GM12878 (cell line): Measurements from ENCODE around the gene PLCB4. TPM values are rescaled to one million over a fixed set of nuclear protein-coding genes. Genes with fewer than 3 reads are reported as not detected.

Source experiments
- BCL11A ChIP-seq: IDR thresholded peaks from 2 replicates; pipeline ENCODE4 v1.6.1; 2011; ENCODE audit warnings: low read depth, low read length
- BMI1 ChIP-seq: fragments of 450-650 bp; IDR thresholded peaks from 2 replicates; pipeline ENCODE4 v1.6.1; 2016; ENCODE audit warnings: mild to moderate bottlenecking, moderate library complexity, borderline replicate concordance
- BRCA1 ChIP-seq: IDR thresholded peaks from 2 replicates; pipeline ENCODE4 v1.6.1; 2011; ENCODE audit warnings: low read depth, low read length, improper control_type of control experiment
- POU2F2 ChIP-seq: IDR thresholded peaks from 3 replicates; pipeline ENCODE4 v1.6.1; 2011; ENCODE audit warnings: low read depth, mild to moderate bottlenecking, low read length, borderline replicate concordance
- RUNX3 ChIP-seq: IDR thresholded peaks from 2 replicates; pipeline ENCODE4 v1.6.1; 2012; ENCODE audit warnings: low read length, inconsistent platforms
- ZNF384 ChIP-seq: IDR thresholded peaks from 2 replicates; pipeline ENCODE4 v1.6.1; 2012; ENCODE audit warnings: low read depth, mild to moderate bottlenecking, low read length, improper control_type of control experiment, borderline replicate concordance
- polyA plus RNA-seq, 11 experiments: library from polyadenylated mRNA; depleted of rRNA in 4 of 11; unstranded in 6 of 11; stranded (reverse) in 5 of 11; fragments of >200 nt; fragmentation: Nextera tagmentation in 4 of 11; fragmentation: Illumina TruSeq in 1 of 11; extraction: Ambion mirVana in 4 of 11; extraction: Trizol in 1 of 11; gene quantifications; 1 replicate in 1 of 11; 2 replicates in 10 of 11; pipeline versions ENCODE4 v1.2.1 to v1.2.3, GENCODE V29; 2011 to 2016; ENCODE audit warnings: inconsistent platforms in 2 of 11, missing spikeins in 2 of 11, low read depth in 1 of 11
- total RNA-seq, 4 experiments: library from RNA; depleted of rRNA in 3 of 4; stranded (reverse); fragments of >200 nt in 3 of 4; fragmentation: Illumina TruSeq in 1 of 4; extraction: Trizol in 1 of 4; gene quantifications; 2 replicates each; pipeline versions ENCODE4 v1.2.1 to v1.2.3, GENCODE V29; 2013 to 2021
- TF ChIP-seq, protein P1 (sequence below): fragments of 450-650 bp; IDR thresholded peaks from 2 replicates; pipeline ENCODE4 v1.6.1; 2016; ENCODE audit warnings: mild to moderate bottlenecking
- TF ChIP-seq, protein P2 (sequence below): IDR thresholded peaks from 2 replicates; pipeline ENCODE4 v1.6.1; 2011; ENCODE audit warnings: low read depth, mild to moderate bottlenecking, low read length, moderate library complexity, borderline replicate concordance; ENCODE audit errors: extremely low read depth
- TF ChIP-seq, protein P3 (sequence below): fragments of 450-650 bp; IDR thresholded peaks from 2 replicates; pipeline ENCODE4 v1.6.1; 2017; ENCODE audit warnings: antibody characterized with exemption, mild to moderate bottlenecking, moderate library complexity

Gene PLCB4
- total and polyA plus RNA-seq, 10 of the 15 experiments (the other 5 are each of a cell fraction or from before 2014, with no cell fraction given) = not detected

DNA sequence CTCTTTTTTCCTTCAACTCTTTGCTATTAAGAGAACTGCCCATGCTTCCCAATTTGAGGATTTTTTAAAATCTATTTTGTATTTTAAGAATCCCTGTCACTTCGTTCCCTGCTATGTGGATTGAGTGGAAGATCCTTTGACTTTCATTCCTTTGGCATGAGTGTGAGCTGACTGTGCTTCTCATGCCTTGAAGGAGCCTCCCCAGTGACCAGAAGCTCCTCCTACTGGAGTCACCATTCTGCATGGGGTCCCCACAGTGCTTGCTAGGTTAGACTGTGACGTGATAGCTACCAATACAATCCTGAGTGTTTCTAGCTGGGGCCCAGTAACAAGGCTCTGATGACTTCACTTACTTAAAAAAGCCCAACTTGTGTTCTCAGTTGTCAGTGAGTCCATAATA is 341.1 kb downstream of the PLCB4 start (continued):
- TF ChIP-seq, protein P1, sequence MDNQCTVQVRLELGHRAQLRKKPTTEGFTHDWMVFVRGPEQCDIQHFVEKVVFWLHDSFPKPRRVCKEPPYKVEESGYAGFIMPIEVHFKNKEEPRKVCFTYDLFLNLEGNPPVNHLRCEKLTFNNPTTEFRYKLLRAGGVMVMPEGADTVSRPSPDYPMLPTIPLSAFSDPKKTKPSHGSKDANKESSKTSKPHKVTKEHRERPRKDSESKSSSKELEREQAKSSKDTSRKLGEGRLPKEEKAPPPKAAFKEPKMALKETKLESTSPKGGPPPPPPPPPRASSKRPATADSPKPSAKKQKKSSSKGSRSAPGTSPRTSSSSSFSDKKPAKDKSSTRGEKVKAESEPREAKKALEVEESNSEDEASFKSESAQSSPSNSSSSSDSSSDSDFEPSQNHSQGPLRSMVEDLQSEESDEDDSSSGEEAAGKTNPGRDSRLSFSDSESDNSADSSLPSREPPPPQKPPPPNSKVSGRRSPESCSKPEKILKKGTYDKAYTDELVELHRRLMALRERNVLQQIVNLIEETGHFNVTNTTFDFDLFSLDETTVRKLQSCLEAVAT = no peak
- TF ChIP-seq POU2F2 (no peak), RUNX3 (no peak), ZNF384 (no peak), BMI1 (no peak), BCL11A (no peak), BRCA1 (no peak)
- TF ChIP-seq, protein P2, sequence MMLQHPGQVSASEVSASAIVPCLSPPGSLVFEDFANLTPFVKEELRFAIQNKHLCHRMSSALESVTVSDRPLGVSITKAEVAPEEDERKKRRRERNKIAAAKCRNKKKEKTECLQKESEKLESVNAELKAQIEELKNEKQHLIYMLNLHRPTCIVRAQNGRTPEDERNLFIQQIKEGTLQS = no peak
- TF ChIP-seq, protein P3, sequence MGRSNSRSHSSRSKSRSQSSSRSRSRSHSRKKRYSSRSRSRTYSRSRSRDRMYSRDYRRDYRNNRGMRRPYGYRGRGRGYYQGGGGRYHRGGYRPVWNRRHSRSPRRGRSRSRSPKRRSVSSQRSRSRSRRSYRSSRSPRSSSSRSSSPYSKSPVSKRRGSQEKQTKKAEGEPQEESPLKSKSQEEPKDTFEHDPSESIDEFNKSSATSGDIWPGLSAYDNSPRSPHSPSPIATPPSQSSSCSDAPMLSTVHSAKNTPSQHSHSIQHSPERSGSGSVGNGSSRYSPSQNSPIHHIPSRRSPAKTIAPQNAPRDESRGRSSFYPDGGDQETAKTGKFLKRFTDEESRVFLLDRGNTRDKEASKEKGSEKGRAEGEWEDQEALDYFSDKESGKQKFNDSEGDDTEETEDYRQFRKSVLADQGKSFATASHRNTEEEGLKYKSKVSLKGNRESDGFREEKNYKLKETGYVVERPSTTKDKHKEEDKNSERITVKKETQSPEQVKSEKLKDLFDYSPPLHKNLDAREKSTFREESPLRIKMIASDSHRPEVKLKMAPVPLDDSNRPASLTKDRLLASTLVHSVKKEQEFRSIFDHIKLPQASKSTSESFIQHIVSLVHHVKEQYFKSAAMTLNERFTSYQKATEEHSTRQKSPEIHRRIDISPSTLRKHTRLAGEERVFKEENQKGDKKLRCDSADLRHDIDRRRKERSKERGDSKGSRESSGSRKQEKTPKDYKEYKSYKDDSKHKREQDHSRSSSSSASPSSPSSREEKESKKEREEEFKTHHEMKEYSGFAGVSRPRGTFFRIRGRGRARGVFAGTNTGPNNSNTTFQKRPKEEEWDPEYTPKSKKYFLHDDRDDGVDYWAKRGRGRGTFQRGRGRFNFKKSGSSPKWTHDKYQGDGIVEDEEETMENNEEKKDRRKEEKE = no peak
